Gastrocnemius medialis (tissue), 4 donors: Measurements from ENCODE around the gene ANKRD39.

ENCODE experiments used
- CTCF ChIP-seq, 5 experiments: fragments of 450-650 bp in 3 of 5; fragments of 200-600 bp in 2 of 5; sonication (generic) in 2 of 5; IDR thresholded peaks in 4 of 5; conservative IDR thresholded peaks in 1 of 5; 1 replicate in 4 of 5; 2 replicates in 1 of 5; pipeline ENCODE4 v1.5.1; 2016 to 2019; ENCODE audit warnings: antibody characterized with exemption in 5 of 5, mild to moderate bottlenecking in 3 of 5, moderate library complexity in 3 of 5
- POLR2A ChIP-seq, 2 donors: fragments of 450-650 bp; IDR thresholded peaks; one replicate each; pipeline ENCODE4 v1.6.1; 2017; ENCODE audit warnings: antibody characterized with exemption in 2 of 2, mild to moderate bottlenecking in 2 of 2, moderate library complexity in 2 of 2

- no peak for TF ChIP-seq CTCF (IDR thresholded peaks at IDR 0.05 in 4 of 5, conservative IDR thresholded peaks at IDR 0.05 in 1 of 5)
- no peak for TF ChIP-seq POLR2A (IDR thresholded peaks at IDR 0.05)
Measured at GRCh38 chr2:96859681-96860064, 1.9 kb upstream of the ANKRD39 start.
